ENCODE measurements around the gene SCARB1. TPM values are rescaled to one million over a fixed set of nuclear protein-coding genes. Genes with fewer than 3 reads are reported as not detected.
"Not testable (repeated sequence)": the region's sequence is repeated elsewhere in the genome, so short reads cannot be mapped to it uniquely, and the experiment has no call there.

Gene SCARB1, protein sequence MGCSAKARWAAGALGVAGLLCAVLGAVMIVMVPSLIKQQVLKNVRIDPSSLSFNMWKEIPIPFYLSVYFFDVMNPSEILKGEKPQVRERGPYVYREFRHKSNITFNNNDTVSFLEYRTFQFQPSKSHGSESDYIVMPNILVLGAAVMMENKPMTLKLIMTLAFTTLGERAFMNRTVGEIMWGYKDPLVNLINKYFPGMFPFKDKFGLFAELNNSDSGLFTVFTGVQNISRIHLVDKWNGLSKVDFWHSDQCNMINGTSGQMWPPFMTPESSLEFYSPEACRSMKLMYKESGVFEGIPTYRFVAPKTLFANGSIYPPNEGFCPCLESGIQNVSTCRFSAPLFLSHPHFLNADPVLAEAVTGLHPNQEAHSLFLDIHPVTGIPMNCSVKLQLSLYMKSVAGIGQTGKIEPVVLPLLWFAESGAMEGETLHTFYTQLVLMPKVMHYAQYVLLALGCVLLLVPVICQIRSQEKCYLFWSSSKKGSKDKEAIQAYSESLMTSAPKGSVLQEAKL
- total RNA-seq, result 81.1 TPM

GRCh38 chr12:124863416-124864325 is at the start of gene SCARB1:
Gene SCARB1 (minus strand): TSS chr12:124863864. CDS start chr12:124863720, 144 bp downstream.
- H3K4me1 ChIP-seq, result peaks cover 0 to 7% of the 10 kb centered on the region in 2 donors
- peak; percentile 39 to 90 for DNase-seq (ENCODE audit: low spot score in 2 of 2)
- H3K4me3 ChIP-seq, result peak within 1 kb of the TSS; percentile 82 to 83
- intact Hi-C loops (cut with DNase I), result loop anchor here (5.0 kb wide), 2 partner anchors 39 to 79 kb away; no protein-coding TSS in a partner anchor
- no peaks in the 10 kb centered on the region for H3K9me3 ChIP-seq
- no peaks in the 10 kb centered on the region for H3K36me3 ChIP-seq
- TF ChIP-seq, protein P1, sequence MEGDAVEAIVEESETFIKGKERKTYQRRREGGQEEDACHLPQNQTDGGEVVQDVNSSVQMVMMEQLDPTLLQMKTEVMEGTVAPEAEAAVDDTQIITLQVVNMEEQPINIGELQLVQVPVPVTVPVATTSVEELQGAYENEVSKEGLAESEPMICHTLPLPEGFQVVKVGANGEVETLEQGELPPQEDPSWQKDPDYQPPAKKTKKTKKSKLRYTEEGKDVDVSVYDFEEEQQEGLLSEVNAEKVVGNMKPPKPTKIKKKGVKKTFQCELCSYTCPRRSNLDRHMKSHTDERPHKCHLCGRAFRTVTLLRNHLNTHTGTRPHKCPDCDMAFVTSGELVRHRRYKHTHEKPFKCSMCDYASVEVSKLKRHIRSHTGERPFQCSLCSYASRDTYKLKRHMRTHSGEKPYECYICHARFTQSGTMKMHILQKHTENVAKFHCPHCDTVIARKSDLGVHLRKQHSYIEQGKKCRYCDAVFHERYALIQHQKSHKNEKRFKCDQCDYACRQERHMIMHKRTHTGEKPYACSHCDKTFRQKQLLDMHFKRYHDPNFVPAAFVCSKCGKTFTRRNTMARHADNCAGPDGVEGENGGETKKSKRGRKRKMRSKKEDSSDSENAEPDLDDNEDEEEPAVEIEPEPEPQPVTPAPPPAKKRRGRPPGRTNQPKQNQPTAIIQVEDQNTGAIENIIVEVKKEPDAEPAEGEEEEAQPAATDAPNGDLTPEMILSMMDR (IDR thresholded peaks at IDR 0.05), result no peak
- H3K27me3 ChIP-seq, result no peaks in the 10 kb centered on the region
- peak within 1 kb of the TSS; percentile 36 to 61 for H3K27ac ChIP-seq

GRCh38 chr12:124912529-124913287 is 49.0 kb upstream of the SCARB1 start:
- intact Hi-C loops (cut with DNase I), result not testable (repeated sequence)
- Histone ChIP-seq H3K4me1 (peaks cover 0 to 35% of the 10 kb centered on the region in 2 donors), H3K27ac (peak overlapping the region in 1 of 2 donors; percentile 100)

DNA sequence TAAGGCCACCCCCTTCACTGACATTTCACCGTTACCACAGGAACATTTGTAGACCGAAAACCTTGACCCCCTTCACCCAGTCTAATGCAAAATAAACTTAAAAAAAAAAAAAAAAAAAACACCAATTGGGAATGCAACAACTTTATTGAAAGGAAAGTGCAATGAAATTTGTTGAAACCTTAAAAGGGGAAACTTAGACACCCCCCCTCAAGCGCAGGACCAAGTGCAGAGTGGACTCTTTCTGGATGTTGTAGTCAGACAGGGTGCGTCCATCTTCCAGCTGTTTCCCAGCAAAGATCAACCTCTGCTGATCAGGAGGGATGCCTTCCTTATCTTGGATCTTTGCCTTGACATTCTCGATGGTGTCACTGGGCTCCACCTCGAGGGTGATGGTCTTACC is 47.9 kb upstream of the SCARB1 start:
- Histone ChIP-seq H3K9me3 (peaks cover 0 to 15% of the 10 kb centered on the region in 2 donors), H3K4me1 (peaks cover 0 to 29% of the 10 kb centered on the region in 2 donors), H3K4me3 (peak overlapping the region; percentile 43 to 55), H3K27ac (peak overlapping the region in 1 of 2 donors; percentile 32), H3K36me3 (peaks cover 24 to 40% of the 10 kb centered on the region in 2 donors)
- H3K27me3 ChIP-seq; DNase-seq (ENCODE audit: low spot score in 2 of 2); intact Hi-C loops (cut with DNase I): not testable (repeated sequence)

More at GRCh38 chr12:124912529-124913287, 49.0 kb upstream of the SCARB1 start:
- Histone ChIP-seq H3K36me3 (peaks cover 24 to 40% of the 10 kb centered on the region in 2 donors), H3K4me3 (peak overlapping the region; percentile 72 to 89), H3K9me3 (peaks cover 0 to 15% of the 10 kb centered on the region in 2 donors)
- DNase-seq (ENCODE audit: low spot score in 2 of 2); H3K27me3 ChIP-seq: not testable (repeated sequence)

GRCh38 chr12:124910561-124911478 is 47.2 kb upstream of the SCARB1 start:
- Histone ChIP-seq H3K27me3 (no peaks in the 10 kb centered on the region), H3K9me3 (peaks cover 0 to 15% of the 10 kb centered on the region in 2 donors), H3K4me3 (peak overlapping the region; percentile 43 to 55), H3K36me3 (peaks cover 24 to 40% of the 10 kb centered on the region in 2 donors), H3K27ac (peak overlapping the region; percentile 28 to 32), H3K4me1 (peaks cover 0 to 26% of the 10 kb centered on the region in 2 donors)
- intact Hi-C loops (cut with DNase I), result no loop called here
- TF ChIP-seq, protein P1 (IDR thresholded peaks at IDR 0.05), result no peak
- DNase-seq (ENCODE audit: low spot score in 2 of 2), result no peak

- peak overlapping the region; percentile 28 to 55 for H3K4me3 ChIP-seq
- intact Hi-C loops (cut with DNase I), result loop anchor here (5.0 to 10.0 kb wide), 3 partner anchors 155 to 875 kb away; partner anchors contain the start of gene AACS
Measured at GRCh38 chr12:124909831-124910560, 46.3 kb upstream of the SCARB1 start.

More at GRCh38 chr12:124909831-124910560, 46.3 kb upstream of the SCARB1 start:
- Histone ChIP-seq H3K27me3 (no peaks in the 10 kb centered on the region), H3K9me3 (peaks cover 0 to 15% of the 10 kb centered on the region in 2 donors), H3K4me1 (peaks cover 0 to 26% of the 10 kb centered on the region in 2 donors), H3K27ac (peak overlapping the region; percentile 22 to 28), H3K36me3 (peaks cover 24 to 40% of the 10 kb centered on the region in 2 donors)
- DNase-seq (ENCODE audit: low spot score in 2 of 2), result no peak
- TF ChIP-seq, protein P1 (IDR thresholded peaks at IDR 0.05), result no peak
